Endothelial cell of umbilical vein (primary cell): ENCODE results near the gene STIM1. TPM values are rescaled to one million over a fixed set of nuclear protein-coding genes. Genes with fewer than 3 reads are reported as not detected.

Source experiments
- BruUV-seq: library from RNA; stranded (reverse); fragments of 400-500 nt; replicated peaks from 2 replicates; lab custom pipeline; 2021; lab: Mats Ljungman, UMichigan
- CTCF ChIA-PET: fragments of 300-600, 350-600 bp; sonication (Branson Sonifier 250); formaldehyde crosslinking; loops from one replicate; lab custom pipeline; 2021; ENCODE audit warnings: antibody characterized with exemption, inconsistent platforms; lab: Charles Lee
- POLR2A ChIA-PET: fragments of 300-600, 350-600 bp; sonication (Branson Sonifier 250); formaldehyde crosslinking; loops from one replicate; lab custom pipeline; 2021; ENCODE audit warnings: antibody characterized with exemption, inconsistent platforms; lab: Charles Lee
- DNase-seq: peaks from one replicate; pipeline ENCODE4 v3.0.0-alpha.2; 2011; ENCODE audit warnings: low read depth, low spot score
- FAIRE-seq: peaks from 2 replicates; lab custom pipeline; 2011; peaks lifted over from hg19 to GRCh38; lab: Jason Lieb, UNC
- H2AFZ ChIP-seq: 2 replicates; pipeline ENCODE4 v1.6.0; 2012; ENCODE audit warnings: low read depth, low read length, control low read depth, inconsistent platforms
- H3K27ac ChIP-seq: 2 replicates; pipeline ENCODE4 v1.5.1; 2011; ENCODE audit warnings: low read depth, mild to moderate bottlenecking, control low read depth, low read length, moderate library complexity; ENCODE audit not compliant: insufficient read depth
- H3K27me3 ChIP-seq, 2 experiments: 2 replicates each; pipeline versions ENCODE4 v1.6.0 to v1.6.1; 2011; ENCODE audit warnings: low read length in 2 of 2, mixed read lengths in 1 of 2; ENCODE audit not compliant: control insufficient read depth in 2 of 2, insufficient read depth in 2 of 2
- H3K36me3 ChIP-seq, 2 experiments: 2 replicates in 1 of 2; 3 replicates in 1 of 2; pipeline ENCODE4 v1.5.1; 2011; ENCODE audit warnings: low read length in 2 of 2, mild to moderate bottlenecking in 1 of 2, moderate library complexity in 1 of 2; ENCODE audit not compliant: control insufficient read depth in 2 of 2, insufficient read depth in 2 of 2; ENCODE audit errors: extremely low read depth in 1 of 2
- H3K4me1 ChIP-seq: 3 replicates; pipeline ENCODE4 v1.5.1; 2011; ENCODE audit warnings: mild to moderate bottlenecking, low read length; ENCODE audit not compliant: control insufficient read depth, insufficient read depth; ENCODE audit errors: extremely low read depth
- H3K4me2 ChIP-seq: 2 replicates; pipeline ENCODE4 v1.6.1; 2011; ENCODE audit warnings: low read length, control low read depth, mixed read lengths; ENCODE audit not compliant: insufficient read depth
- H3K4me3 ChIP-seq, 3 experiments: fragments of 200-600 bp in 1 of 3; sonication (generic), shearing (Covaris generic) in 1 of 3; replicated peaks in 1 of 3; 2 replicates each; pipeline ENCODE4 v1.5.1; 2011 to 2016; ENCODE audit warnings: control low read depth in 3 of 3, low read length in 3 of 3, mild to moderate bottlenecking in 2 of 3, inconsistent platforms in 1 of 3, low read depth in 1 of 3, moderate library complexity in 1 of 3; ENCODE audit not compliant: insufficient read depth in 1 of 3
- H3K79me2 ChIP-seq: 2 replicates; pipeline ENCODE4 v1.6.0; 2012; ENCODE audit warnings: low read length, inconsistent platforms; ENCODE audit not compliant: control insufficient read depth, insufficient read depth
- H3K9ac ChIP-seq: replicated peaks from 2 replicates; pipeline ENCODE3; 2011; ENCODE audit warnings: low read length, control low read depth; ENCODE audit not compliant: insufficient read depth; ENCODE audit errors: extremely low read depth
- H3K9me1 ChIP-seq: replicated peaks from 3 replicates; pipeline ENCODE4 v1.6.0; 2011; ENCODE audit warnings: mild to moderate bottlenecking, low read length; ENCODE audit not compliant: control insufficient read depth, insufficient read depth; ENCODE audit errors: extremely low read depth
- H3K9me3 ChIP-seq: replicated peaks from 2 replicates; pipeline ENCODE4 v1.5.1; 2012; ENCODE audit warnings: low read length, inconsistent platforms; ENCODE audit not compliant: control insufficient read depth, insufficient read depth
- H4K20me1 ChIP-seq: replicated peaks from 2 replicates; pipeline ENCODE3; 2011; ENCODE audit warnings: mild to moderate bottlenecking, low read length; ENCODE audit not compliant: control insufficient read depth, insufficient read depth; ENCODE audit errors: extremely low read depth
- EZH2 ChIP-seq: IDR thresholded peaks from 2 replicates; pipeline ENCODE4 v1.6.1; 2012; ENCODE audit warnings: borderline replicate concordance, low read depth, mild to moderate bottlenecking, moderate library complexity, low read length, inconsistent platforms; ENCODE audit not compliant: severe bottlenecking
- FOS ChIP-seq: IDR thresholded peaks from 2 replicates; pipeline ENCODE4 v1.6.1; 2011; ENCODE audit warnings: mild to moderate bottlenecking, low read length, moderate library complexity, borderline replicate concordance; ENCODE audit not compliant: insufficient read depth
- GATA2 ChIP-seq: IDR thresholded peaks from 2 replicates; pipeline ENCODE4 v1.7.0; 2011; ENCODE audit warnings: low read depth, mild to moderate bottlenecking, moderate library complexity, mixed read lengths, low read length; ENCODE audit not compliant: insufficient read length, insufficient read depth
- JUN ChIP-seq: IDR thresholded peaks from 2 replicates; pipeline ENCODE4 v1.6.1; 2011; ENCODE audit warnings: borderline replicate concordance, low read depth; ENCODE audit not compliant: insufficient read length, insufficient read depth
- MAX ChIP-seq: IDR thresholded peaks from 2 replicates; pipeline ENCODE4 v1.6.1; 2011; ENCODE audit not compliant: insufficient read depth, insufficient read length
- MYC ChIP-seq: IDR thresholded peaks from one replicate; pipeline ENCODE4 v1.6.1; 2011; ENCODE audit warnings: mild to moderate bottlenecking, low read depth, low read length
- POLR2A ChIP-seq: IDR thresholded peaks from 2 replicates; pipeline ENCODE4 v1.6.1; 2012; ENCODE audit warnings: low read depth, mild to moderate bottlenecking, control low read depth, low read length
- POLR2AphosphoS5 ChIP-seq: IDR thresholded peaks from 2 replicates; pipeline ENCODE4 v1.6.1; 2012; ENCODE audit warnings: low read depth, mild to moderate bottlenecking, control low read depth, low read length, moderate library complexity; ENCODE audit not compliant: insufficient read depth
- dilution Hi-C: fragments of 300-500 bp; cut with MboI; formaldehyde crosslinking; loops from one replicate; pipeline ENCODE4 v1.15.0; 2019; ENCODE audit warnings: low sequenced_read_pairs; ENCODE audit not compliant: extremely low pct_ligation_motif_present
- intact Hi-C: fragments of 100-400 bp; cut with micrococcal nuclease; formaldehyde crosslinking; loops from one replicate; pipeline ENCODE4 v1.10.0; 2022
- polyA plus RNA-seq, 4 experiments: library from polyadenylated mRNA; depleted of rRNA in 3 of 4; stranded (reverse) in 3 of 4; unstranded in 1 of 4; fragments of >200 nt; gene quantifications; 2 replicates each; pipeline versions ENCODE4 v1.2.1 to v1.2.3, GENCODE V29; 2011 to 2012; ENCODE audit warnings: missing spikeins in 1 of 4
- total RNA-seq: library from RNA; stranded (reverse); gene quantifications from 2 replicates; pipeline ENCODE4 v1.2.3, GENCODE V29; 2021
- TF ChIP-seq, protein P1 (sequence below), 2 donors: IDR thresholded peaks; 1 replicate in 1 of 2; 2 replicates in 1 of 2; pipeline ENCODE4 v1.5.1; 2011; ENCODE audit warnings: low read length in 2 of 2, mild to moderate bottlenecking in 2 of 2, moderate library complexity in 2 of 2, control low read depth in 1 of 2, inconsistent platforms in 1 of 2, low read depth in 1 of 2; ENCODE audit not compliant: insufficient read depth in 1 of 2; ENCODE audit errors: extremely low read depth in 1 of 2

The STIM1 gene
- total and polyA plus RNA-seq, 2 donors (not counting 3 experiments of a cell fraction or from before 2014, with no cell fraction given) = 32.7 to 33.4 TPM

DNA sequence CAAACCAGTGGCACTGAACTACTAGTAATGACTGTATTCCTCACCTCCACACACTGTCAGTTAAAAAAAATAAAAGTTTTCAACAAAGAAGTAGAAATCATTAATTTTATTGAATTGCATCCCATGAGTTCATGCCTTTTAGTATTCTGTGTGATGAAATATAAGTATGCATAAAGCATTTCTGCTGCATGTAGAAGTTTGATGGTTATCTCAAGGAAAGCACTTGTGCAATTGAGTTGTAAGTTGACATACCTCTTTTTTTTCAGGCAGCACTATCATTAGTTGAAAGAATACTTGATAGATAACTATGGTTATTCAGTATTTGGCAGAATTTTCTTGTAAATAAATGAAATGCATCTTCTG, 104.4 kb downstream of the STIM1 start:
- H3K4me2 ChIP-seq = no peak overlapping the region
- DNase-seq (no peak), FAIRE-seq (no peak)
- no peak overlapping the region for H3K4me3 ChIP-seq
- no peaks in the 10 kb centered on the region for H3K9me1 ChIP-seq
- H4K20me1 ChIP-seq = no peaks in the 10 kb centered on the region
- no peak for TF ChIP-seq MAX
- no peak for TF ChIP-seq MYC
- TF ChIP-seq POLR2AphosphoS5 = no peak
- TF ChIP-seq GATA2 = no peak
- TF ChIP-seq, protein P1, sequence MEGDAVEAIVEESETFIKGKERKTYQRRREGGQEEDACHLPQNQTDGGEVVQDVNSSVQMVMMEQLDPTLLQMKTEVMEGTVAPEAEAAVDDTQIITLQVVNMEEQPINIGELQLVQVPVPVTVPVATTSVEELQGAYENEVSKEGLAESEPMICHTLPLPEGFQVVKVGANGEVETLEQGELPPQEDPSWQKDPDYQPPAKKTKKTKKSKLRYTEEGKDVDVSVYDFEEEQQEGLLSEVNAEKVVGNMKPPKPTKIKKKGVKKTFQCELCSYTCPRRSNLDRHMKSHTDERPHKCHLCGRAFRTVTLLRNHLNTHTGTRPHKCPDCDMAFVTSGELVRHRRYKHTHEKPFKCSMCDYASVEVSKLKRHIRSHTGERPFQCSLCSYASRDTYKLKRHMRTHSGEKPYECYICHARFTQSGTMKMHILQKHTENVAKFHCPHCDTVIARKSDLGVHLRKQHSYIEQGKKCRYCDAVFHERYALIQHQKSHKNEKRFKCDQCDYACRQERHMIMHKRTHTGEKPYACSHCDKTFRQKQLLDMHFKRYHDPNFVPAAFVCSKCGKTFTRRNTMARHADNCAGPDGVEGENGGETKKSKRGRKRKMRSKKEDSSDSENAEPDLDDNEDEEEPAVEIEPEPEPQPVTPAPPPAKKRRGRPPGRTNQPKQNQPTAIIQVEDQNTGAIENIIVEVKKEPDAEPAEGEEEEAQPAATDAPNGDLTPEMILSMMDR (IDR thresholded peaks at IDR 0.05; ENCODE audit: extremely low read depth in 1 of 2, insufficient read depth in 1 of 2, low read depth in 1 of 2, low read length in 2 of 2) = no peak
- TF ChIP-seq FOS = no peak
- TF ChIP-seq POLR2A = no peak
- TF ChIP-seq EZH2 = no peak
- TF ChIP-seq JUN = no peak
- H3K27ac ChIP-seq = no peak overlapping the region
- H2AFZ ChIP-seq = no peak overlapping the region
- H3K27me3 ChIP-seq = no peaks in the 10 kb centered on the region
- no peaks in the 10 kb centered on the region for H3K79me2 ChIP-seq
- intact Hi-C loops (loop anchor here (1.0 kb wide), 1 partner anchor 106 kb away; no protein-coding TSS in a partner anchor), dilution Hi-C loops (no loop called here)
- H3K36me3 ChIP-seq = no peaks in the 10 kb centered on the region
- H3K9me3 ChIP-seq = no peaks in the 10 kb centered on the region
- no TSS peak for BruUV-seq
- no peaks in the 10 kb centered on the region for H3K4me1 ChIP-seq
- POLR2A ChIA-PET = no interaction called here
- H3K9ac ChIP-seq = no peak overlapping the region
- CTCF ChIA-PET = interaction anchor here (0.8 to 5.3 kb wide), 6 partner anchors 14 to 118 kb away, joined by 3 to 40 read pairs (median 4); partner anchors contain the start of gene STIM1
